Fibroblast of lung (primary cell): ENCODE measurements around the gene LMOD2. TPM values are rescaled to one million over a fixed set of nuclear protein-coding genes. Genes with fewer than 3 reads are reported as not detected.
A peak's percentile ranks its signal among the peaks of the same experiment; 100 is the strongest.

Experiments used
- DNase-seq, 2 donors: peaks; one replicate each; pipeline versions ENCODE4 v3.0.0 to v3.0.0-alpha.2; 2010; ENCODE audit warnings: low read depth in 2 of 2
- H2AFZ ChIP-seq: 2 replicates; pipeline ENCODE4 v1.5.1; 2012; ENCODE audit warnings: low read length, control low read depth, inconsistent platforms
- H3K27ac ChIP-seq: 2 replicates; pipeline ENCODE4 v1.5.1; 2011; ENCODE audit warnings: low read length, control low read depth; ENCODE audit not compliant: insufficient read depth
- H3K27me3 ChIP-seq: 2 replicates; pipeline ENCODE4 v1.5.1; 2011; ENCODE audit warnings: mild to moderate bottlenecking, low read length; ENCODE audit not compliant: control insufficient read depth, insufficient read depth
- H3K36me3 ChIP-seq: 2 replicates; pipeline ENCODE4 v1.5.1; 2011; ENCODE audit warnings: low read length; ENCODE audit not compliant: control insufficient read depth, insufficient read depth
- H3K4me1 ChIP-seq: 2 replicates; pipeline ENCODE4 v1.5.1; 2011; ENCODE audit warnings: low read length; ENCODE audit not compliant: control insufficient read depth, insufficient read depth; ENCODE audit errors: extremely low read depth
- H3K4me2 ChIP-seq: 2 replicates; pipeline ENCODE4 v1.5.1; 2011; ENCODE audit warnings: low read length, control low read depth; ENCODE audit not compliant: insufficient read depth; ENCODE audit errors: extremely low read depth
- H3K4me3 ChIP-seq, 4 experiments: fragments of 200-600 bp in 1 of 4; sonication (generic) in 1 of 4; replicated peaks in 1 of 4; 2 replicates each; pipeline ENCODE4 v1.5.1; 2011 to 2016; ENCODE audit warnings: low read length in 4 of 4, low read depth in 3 of 4, mild to moderate bottlenecking in 3 of 4, control low read depth in 2 of 4, inconsistent platforms in 1 of 4, mixed read lengths in 1 of 4; ENCODE audit not compliant: insufficient read depth in 1 of 4; ENCODE audit errors: control extremely low read depth in 1 of 4
- H3K79me2 ChIP-seq: 2 replicates; pipeline ENCODE4 v1.5.1; 2012; ENCODE audit warnings: mild to moderate bottlenecking, low read length, inconsistent platforms; ENCODE audit not compliant: control insufficient read depth, insufficient read depth
- H3K9ac ChIP-seq: 2 replicates; pipeline ENCODE4 v1.5.1; 2011; ENCODE audit warnings: mild to moderate bottlenecking, low read length, control low read depth; ENCODE audit not compliant: insufficient read depth
- H3K9me3 ChIP-seq: 2 replicates; pipeline ENCODE4 v1.5.1; 2012; ENCODE audit warnings: low read depth, low read length; ENCODE audit not compliant: control insufficient read depth, insufficient read depth
- H4K20me1 ChIP-seq: 2 replicates; pipeline ENCODE4 v1.5.1; 2011; ENCODE audit warnings: low read length; ENCODE audit not compliant: control insufficient read depth, insufficient read depth; ENCODE audit errors: extremely low read depth
- CTCF ChIP-seq, 2 donors: IDR thresholded peaks in 1 of 2; conservative IDR thresholded peaks in 1 of 2; 1 replicate in 1 of 2; 2 replicates in 1 of 2; pipeline ENCODE4 v1.5.1; 2011 to 2012; ENCODE audit warnings: low read length in 2 of 2, control low read depth in 1 of 2, inconsistent platforms in 1 of 2, low read depth in 1 of 2, mild to moderate bottlenecking in 1 of 2
- EZH2 ChIP-seq: IDR thresholded peaks from 2 replicates; pipeline ENCODE4 v1.5.1; 2012; ENCODE audit warnings: low read length, control low read depth, mild to moderate bottlenecking; ENCODE audit errors: missing control alignments
- polyA plus RNA-seq, 2 donors: library from polyadenylated mRNA; depleted of rRNA in 1 of 2; stranded (reverse) in 1 of 2; unstranded in 1 of 2; fragments of >200 nt; gene quantifications; 2 replicates each; pipeline ENCODE4 v1.2.1, GENCODE V29; 2011 to 2012; ENCODE audit warnings: missing spikeins in 1 of 2
- total RNA-seq: library from RNA; depleted of rRNA; stranded (reverse); fragments of >200 nt; gene quantifications from 2 replicates; pipeline ENCODE4 v1.2.1, GENCODE V29; 2014

Gene LMOD2
- total and polyA plus RNA-seq, 2 donors (not counting 1 experiment from before 2014, with no cell fraction given): not detected

GRCh38 chr7:123663200-123663599 is 7.5 kb downstream of the LMOD2 start:
- Histone ChIP-seq H3K79me2 (no peaks in the 10 kb centered on the region), H3K27ac (no peak overlapping the region), H4K20me1 (no peaks in the 10 kb centered on the region), H3K4me1 (no peaks in the 10 kb centered on the region), H3K4me2 (no peak overlapping the region), H3K9me3 (no peaks in the 10 kb centered on the region), H3K9ac (no peak overlapping the region), H3K27me3 (no peaks in the 10 kb centered on the region), H2AFZ (no peak overlapping the region), H3K4me3 (no peak overlapping the region), H3K36me3 (no peaks in the 10 kb centered on the region)
- TF ChIP-seq EZH2: no peak
- TF ChIP-seq CTCF (conservative IDR thresholded peaks at IDR 0.05 in 1 of 2, IDR thresholded peaks at IDR 0.05 in 1 of 2; ENCODE audit: low read depth in 1 of 2, low read length in 2 of 2): no peak
- DNase-seq: no peak

GRCh38 chr7:123665157-123665556 is 9.5 kb downstream of the LMOD2 start:
- H2AFZ ChIP-seq: no peak overlapping the region
- no peaks in the 10 kb centered on the region for H4K20me1 ChIP-seq
- peak in 1 of 2 donors; percentile 62 for DNase-seq
- no peak overlapping the region for H3K4me2 ChIP-seq
- no peak overlapping the region for H3K4me3 ChIP-seq
- no peaks in the 10 kb centered on the region for H3K27me3 ChIP-seq
- no peaks in the 10 kb centered on the region for H3K9me3 ChIP-seq
- no peak overlapping the region for H3K27ac ChIP-seq
- no peak overlapping the region for H3K9ac ChIP-seq
- H3K79me2 ChIP-seq: no peaks in the 10 kb centered on the region
- no peak for TF ChIP-seq CTCF (conservative IDR thresholded peaks at IDR 0.05 in 1 of 2, IDR thresholded peaks at IDR 0.05 in 1 of 2; ENCODE audit: low read depth in 1 of 2, low read length in 2 of 2)
- TF ChIP-seq EZH2: no peak
- H3K36me3 ChIP-seq: no peaks in the 10 kb centered on the region
- no peaks in the 10 kb centered on the region for H3K4me1 ChIP-seq

- no peak for TF ChIP-seq EZH2
- no peak for TF ChIP-seq CTCF (conservative IDR thresholded peaks at IDR 0.05 in 1 of 2, IDR thresholded peaks at IDR 0.05 in 1 of 2; ENCODE audit: low read depth in 1 of 2, low read length in 2 of 2)
- no peaks in the 10 kb centered on the region for H4K20me1 ChIP-seq
These were observed 10.2 kb downstream of the LMOD2 start for GRCh38 chr7:123665896-123666295.

More at GRCh38 chr7:123665896-123666295, 10.2 kb downstream of the LMOD2 start:
- no peaks in the 10 kb centered on the region for H3K27me3 ChIP-seq
- no peaks in the 10 kb centered on the region for H3K36me3 ChIP-seq
- no peaks in the 10 kb centered on the region for H3K79me2 ChIP-seq
- no peak overlapping the region for H2AFZ ChIP-seq
- no peak overlapping the region for H3K27ac ChIP-seq
- no peaks in the 10 kb centered on the region for H3K9me3 ChIP-seq
- no peak overlapping the region for H3K4me2 ChIP-seq
- peak in 1 of 2 donors; percentile 4 for DNase-seq
- H3K4me3 ChIP-seq: no peak overlapping the region
- H3K9ac ChIP-seq: no peak overlapping the region
- H3K4me1 ChIP-seq: no peaks in the 10 kb centered on the region
